Testis (tissue), 3 donors: ENCODE measurements around the gene RXFP1. TPM values are rescaled to one million over a fixed set of nuclear protein-coding genes. Genes with fewer than 3 reads are reported as not detected.

Experiments used
- DNase-seq: peaks from one replicate; pipeline ENCODE4 v3.0.0-alpha.2; 2019
- H3K27ac ChIP-seq, 2 donors: fragments of 200-600 bp; sonication (generic); one replicate each; pipeline ENCODE4 v1.5.1; 2019
- H3K27me3 ChIP-seq: fragments of 200-600 bp; sonication (generic); one replicate; pipeline ENCODE4 v1.5.1; 2019
- H3K36me3 ChIP-seq: fragments of 200-600 bp; sonication (generic); one replicate; pipeline ENCODE4 v1.5.1; 2017; ENCODE audit warnings: low read depth; ENCODE audit errors: missing control alignments
- H3K4me1 ChIP-seq: fragments of 200-600 bp; sonication (generic); one replicate; pipeline ENCODE4 v1.5.1; 2019
- H3K4me3 ChIP-seq, 2 donors: fragments of 200-600 bp; sonication (generic); one replicate each; pipeline ENCODE4 v1.5.1; 2017 to 2019
- H3K9me3 ChIP-seq: fragments of 200-600 bp; sonication (generic); one replicate; pipeline ENCODE4 v1.5.1; 2017
- POLR2A ChIP-seq: fragments of 450-650 bp; IDR thresholded peaks from one replicate; pipeline ENCODE4 v1.6.1; 2017; ENCODE audit warnings: antibody characterized with exemption, mild to moderate bottlenecking, moderate library complexity
- WGBS, 2 donors: methylation state at CpG; one replicate each; pipeline ENCODE4 v1.1.5; 2018; 5-methylcytosine and 5-hydroxymethylcytosine counted together
- intact Hi-C: fragments of 100-400 bp; cut with DNase I; formaldehyde crosslinking; loops from one replicate; pipeline ENCODE4 v1.15.1; 2023; ENCODE audit warnings: low total_unique reads
- polyA plus RNA-seq: library from polyadenylated mRNA; stranded (reverse); fragments of 350-450 nt; fragmentation: Illumina TruSeq; extraction: RNeasy Lipid Tissue Mini Kit (QIAGEN cat#74804); gene quantifications from one replicate; pipeline ENCODE4 v1.2.3, GENCODE V29; 2014; ENCODE audit warnings: low read depth, low replicate concordance; ENCODE audit not compliant: insufficient read depth
- total RNA-seq, 2 donors: library from RNA; depleted of rRNA; stranded (reverse); fragments of >200 nt; gene quantifications; one replicate each; pipeline ENCODE4 v1.2.3, GENCODE V29; 2016
- TF ChIP-seq, protein P1 (sequence below), 3 experiments: fragments of 450-650 bp in 2 of 3; fragments of 200-600 bp in 1 of 3; sonication (generic) in 1 of 3; IDR thresholded peaks; one replicate each; pipeline ENCODE4 v1.5.1; 2016 to 2019; ENCODE audit warnings: antibody characterized with exemption in 3 of 3, mild to moderate bottlenecking in 2 of 3, moderate library complexity in 1 of 3

The RXFP1 gene
- total and polyA plus RNA-seq, 3 donors from 2014 or later: 0.26 to 2.1 (median 0.81) TPM

DNA sequence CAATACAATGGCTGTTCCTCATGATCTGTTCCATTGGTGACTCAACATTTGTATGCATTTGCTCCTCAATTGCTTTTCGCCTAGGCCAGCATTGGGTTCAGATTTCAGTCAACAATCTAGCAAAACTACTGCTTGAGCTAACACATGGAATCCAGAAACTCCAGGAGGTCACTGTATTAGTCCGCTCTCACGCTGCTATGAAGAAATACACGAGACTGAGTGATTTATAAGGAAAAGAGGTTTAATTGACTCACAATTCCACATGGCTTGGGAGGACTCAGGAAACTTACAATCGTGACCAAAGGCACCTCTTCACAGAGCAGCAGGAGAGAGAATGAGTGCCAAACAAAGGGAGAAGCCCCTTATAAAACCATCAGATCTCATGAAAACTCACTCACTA lies 67.1 kb downstream of the RXFP1 start:
- H3K9me3 ChIP-seq: no peaks in the 10 kb centered on the region
- TF ChIP-seq, protein P1, sequence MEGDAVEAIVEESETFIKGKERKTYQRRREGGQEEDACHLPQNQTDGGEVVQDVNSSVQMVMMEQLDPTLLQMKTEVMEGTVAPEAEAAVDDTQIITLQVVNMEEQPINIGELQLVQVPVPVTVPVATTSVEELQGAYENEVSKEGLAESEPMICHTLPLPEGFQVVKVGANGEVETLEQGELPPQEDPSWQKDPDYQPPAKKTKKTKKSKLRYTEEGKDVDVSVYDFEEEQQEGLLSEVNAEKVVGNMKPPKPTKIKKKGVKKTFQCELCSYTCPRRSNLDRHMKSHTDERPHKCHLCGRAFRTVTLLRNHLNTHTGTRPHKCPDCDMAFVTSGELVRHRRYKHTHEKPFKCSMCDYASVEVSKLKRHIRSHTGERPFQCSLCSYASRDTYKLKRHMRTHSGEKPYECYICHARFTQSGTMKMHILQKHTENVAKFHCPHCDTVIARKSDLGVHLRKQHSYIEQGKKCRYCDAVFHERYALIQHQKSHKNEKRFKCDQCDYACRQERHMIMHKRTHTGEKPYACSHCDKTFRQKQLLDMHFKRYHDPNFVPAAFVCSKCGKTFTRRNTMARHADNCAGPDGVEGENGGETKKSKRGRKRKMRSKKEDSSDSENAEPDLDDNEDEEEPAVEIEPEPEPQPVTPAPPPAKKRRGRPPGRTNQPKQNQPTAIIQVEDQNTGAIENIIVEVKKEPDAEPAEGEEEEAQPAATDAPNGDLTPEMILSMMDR (IDR thresholded peaks at IDR 0.05): no peak
- no peak for TF ChIP-seq POLR2A
- H3K4me1 ChIP-seq: no peaks in the 10 kb centered on the region
- H3K4me3 ChIP-seq: no peak overlapping the region
- H3K36me3 ChIP-seq: no peaks in the 10 kb centered on the region
- DNase-seq: no peak
- intact Hi-C loops: no loop called here
- 79 to 81% methylated on average over 5 of the region's 5 CpGs for WGBS, 2 donors
- no peaks in the 10 kb centered on the region for H3K27me3 ChIP-seq
- H3K27ac ChIP-seq: no peak overlapping the region

DNA sequence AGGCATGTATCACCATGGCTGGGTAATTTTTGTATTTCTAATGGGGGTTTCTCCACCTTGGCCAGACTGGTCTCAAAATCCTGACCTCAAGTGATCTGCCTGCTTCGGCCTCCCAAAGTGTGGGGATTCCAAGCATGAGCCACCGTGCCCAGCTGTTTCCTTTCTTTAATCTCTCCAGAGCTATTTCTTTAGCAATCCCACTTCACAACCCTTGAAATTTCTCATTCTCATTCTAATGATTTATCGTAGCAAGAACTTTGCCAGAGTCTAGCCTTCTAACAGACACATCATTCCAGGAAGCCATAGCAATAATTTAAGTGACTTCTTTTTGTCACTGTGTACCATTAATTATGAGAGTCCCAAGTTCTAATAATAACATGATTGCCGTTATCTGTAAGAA lies 68.6 kb downstream of the RXFP1 start:
- H3K27ac ChIP-seq: no peak overlapping the region
- intact Hi-C loops: no loop called here
- DNase-seq: no peak
- no peaks in the 10 kb centered on the region for H3K27me3 ChIP-seq
- TF ChIP-seq, protein P1 (IDR thresholded peaks at IDR 0.05): no peak
- TF ChIP-seq POLR2A: no peak
- H3K4me3 ChIP-seq: no peak overlapping the region
- H3K4me1 ChIP-seq: no peaks in the 10 kb centered on the region
- H3K9me3 ChIP-seq: no peaks in the 10 kb centered on the region
- H3K36me3 ChIP-seq: no peaks in the 10 kb centered on the region
- 46 to 66% methylated on average over 4 of the region's 4 CpGs for WGBS, 2 donors

DNA sequence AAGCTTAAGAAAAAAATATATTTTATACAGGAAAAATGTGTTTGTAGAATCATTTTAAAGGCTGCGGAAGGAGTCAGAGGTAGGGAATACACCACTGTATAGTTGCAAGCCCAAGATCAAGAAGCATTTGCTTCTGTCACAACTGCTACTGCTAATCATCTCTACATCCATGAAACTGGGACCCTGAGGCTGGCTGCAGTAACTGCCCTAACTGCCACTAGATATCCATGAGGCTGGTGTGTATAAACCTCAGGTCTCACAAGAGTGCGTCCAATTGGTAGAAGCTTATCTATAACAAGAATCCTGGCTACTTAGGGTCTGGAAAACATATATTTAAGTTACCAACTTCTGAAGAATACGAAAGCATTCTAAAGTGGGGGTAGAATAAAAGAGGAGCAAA lies 69.1 kb downstream of the RXFP1 start:
- no peak for TF ChIP-seq POLR2A
- TF ChIP-seq, protein P1 (IDR thresholded peaks at IDR 0.05): no peak
- H3K4me3 ChIP-seq: no peak overlapping the region
- H3K9me3 ChIP-seq: no peaks in the 10 kb centered on the region
- intact Hi-C loops: no loop called here
- H3K27me3 ChIP-seq: no peaks in the 10 kb centered on the region
- DNase-seq: no peak
- 75 to 93% methylated on average over 3 of the region's 3 CpGs for WGBS, 2 donors
- no peaks in the 10 kb centered on the region for H3K36me3 ChIP-seq
- no peaks in the 10 kb centered on the region for H3K4me1 ChIP-seq
- no peak overlapping the region for H3K27ac ChIP-seq

DNA sequence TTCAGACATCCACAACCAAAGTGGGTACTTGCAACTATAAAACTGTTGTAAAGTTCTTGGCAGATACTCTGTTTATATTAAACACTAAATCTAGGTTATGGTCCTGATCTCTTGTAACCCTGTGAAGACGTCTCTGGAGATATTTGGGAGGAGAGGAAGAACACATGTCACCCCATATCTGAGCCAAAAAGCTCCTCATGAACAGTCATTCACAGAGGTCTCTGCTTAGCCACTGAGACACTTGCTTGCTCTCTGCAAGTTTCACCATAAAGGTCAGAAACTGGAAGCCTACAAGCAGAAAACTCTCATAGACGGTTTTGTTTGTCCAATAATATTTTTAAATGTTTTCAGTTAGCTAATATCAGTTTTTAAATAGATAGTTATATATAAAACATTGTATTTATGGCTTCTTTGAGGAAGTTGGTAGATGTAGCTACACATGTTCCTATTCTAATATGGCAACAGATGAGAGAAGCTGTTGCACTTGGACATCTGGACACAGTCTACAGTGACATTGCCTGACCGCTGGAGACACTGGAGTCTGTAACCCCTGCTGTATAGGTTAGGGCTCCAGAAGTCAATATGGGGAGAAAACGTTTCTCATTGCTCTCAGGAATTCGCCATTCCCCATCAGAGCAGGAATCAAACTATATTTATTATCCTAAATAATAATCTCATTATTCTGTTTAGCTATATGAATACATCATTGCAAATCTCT lies 76.4 kb downstream of the RXFP1 start:
- H3K4me1 ChIP-seq: no peaks in the 10 kb centered on the region
- no peaks in the 10 kb centered on the region for H3K9me3 ChIP-seq
- WGBS, 2 donors: 59 to 65% methylated on average over 5 of the region's 5 CpGs
- intact Hi-C loops: no loop called here
- no peak overlapping the region for H3K4me3 ChIP-seq
- H3K27ac ChIP-seq: no peak overlapping the region
- TF ChIP-seq, protein P1 (IDR thresholded peaks at IDR 0.05): no peak
- no peak for TF ChIP-seq POLR2A
- DNase-seq: no peak
- no peaks in the 10 kb centered on the region for H3K36me3 ChIP-seq
- no peaks in the 10 kb centered on the region for H3K27me3 ChIP-seq

DNA sequence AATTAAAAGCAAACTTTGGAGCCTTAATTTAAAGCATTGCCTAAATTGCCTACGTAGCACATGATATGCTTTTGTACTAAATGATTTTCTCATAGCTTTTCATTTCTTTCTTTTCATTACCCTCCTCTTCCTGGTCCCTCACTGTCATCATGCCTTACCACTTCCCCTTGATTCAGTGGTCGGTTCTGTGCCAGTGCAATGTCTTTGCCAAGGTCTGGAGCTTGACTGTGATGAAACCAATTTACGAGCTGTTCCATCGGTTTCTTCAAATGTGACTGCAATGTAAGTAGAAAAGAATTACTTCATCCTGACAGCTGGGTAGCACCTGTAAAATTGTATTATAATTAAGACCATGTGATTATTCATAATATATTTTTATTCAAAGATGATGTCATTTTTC lies 77.5 kb downstream of the RXFP1 start:
- WGBS, 2 donors: 69 to 73% methylated on average over 4 of the region's 4 CpGs
- H3K4me1 ChIP-seq: no peaks in the 10 kb centered on the region
- no peaks in the 10 kb centered on the region for H3K9me3 ChIP-seq
- no peak overlapping the region for H3K27ac ChIP-seq
- no peaks in the 10 kb centered on the region for H3K36me3 ChIP-seq
- intact Hi-C loops: no loop called here
- DNase-seq: no peak
- TF ChIP-seq POLR2A: no peak
- TF ChIP-seq, protein P1 (IDR thresholded peaks at IDR 0.05): no peak
- H3K4me3 ChIP-seq: no peak overlapping the region
- no peaks in the 10 kb centered on the region for H3K27me3 ChIP-seq
